Measurements from ENCODE around the gene RMND1.
"Not testable (repeated sequence)": the region's sequence is repeated elsewhere in the genome, so short reads cannot be mapped to it uniquely, and the experiment has no call there.

RMND1 gene

DNA sequence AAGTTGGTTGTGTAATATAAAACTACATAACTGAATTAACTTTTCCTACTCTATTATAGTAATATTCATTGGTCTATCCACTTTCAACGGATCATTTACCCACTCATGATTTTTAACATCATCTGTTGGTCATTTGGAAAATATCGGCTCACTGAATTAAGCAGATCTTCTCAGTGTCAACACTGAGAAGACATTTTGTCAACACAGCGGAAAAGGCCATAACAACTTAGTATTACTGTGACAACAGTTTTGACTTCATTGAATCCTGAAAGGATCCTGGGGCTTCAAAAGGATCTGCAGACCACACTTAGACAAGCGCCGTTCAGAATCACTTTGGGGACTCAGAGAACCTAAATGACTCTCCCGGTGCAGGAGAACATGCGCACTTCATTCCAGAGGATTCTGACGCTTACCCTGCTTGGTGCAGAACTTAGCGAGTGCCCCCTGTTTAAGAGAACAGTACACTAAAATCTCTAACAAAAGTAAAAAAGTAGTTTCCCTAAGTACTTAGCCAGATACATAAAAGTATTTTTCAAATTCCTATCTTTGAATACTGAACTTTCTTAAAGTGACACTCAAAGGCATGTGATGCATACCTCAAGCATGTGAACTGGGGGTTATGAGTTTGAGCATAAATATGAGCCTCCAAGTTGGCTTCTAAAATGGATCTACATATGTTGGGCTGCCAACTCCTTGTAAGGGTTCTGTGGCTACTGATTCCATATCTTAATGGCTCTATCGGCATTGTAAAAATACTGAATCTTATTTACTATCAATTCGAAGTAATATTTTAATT is 64.6 kb downstream of the RMND1 start:
- DNase-seq: no peak

DNA sequence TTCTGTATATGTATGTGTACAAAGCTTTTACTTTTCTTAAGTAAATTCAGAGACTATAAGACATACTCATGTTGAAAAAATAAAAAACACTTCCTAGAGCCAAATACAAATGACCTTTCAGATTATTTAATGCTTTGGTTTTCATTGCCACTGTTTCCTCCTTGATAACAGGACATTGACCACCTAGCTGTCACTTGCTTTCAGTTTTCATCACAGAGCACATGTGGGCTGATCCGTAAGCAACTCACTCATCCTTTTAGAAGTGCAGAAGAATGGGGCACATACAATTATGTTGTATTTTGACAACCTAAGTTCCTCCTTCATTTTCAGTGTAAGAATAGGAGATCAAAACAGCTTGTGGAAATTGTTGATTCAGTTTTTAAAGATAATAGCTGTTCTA is 66.7 kb downstream of the RMND1 start:
- no peak for DNase-seq

GRCh38 chr6:151384151-151384550 is 67.8 kb downstream of the RMND1 start:
- no peak for DNase-seq

GRCh38 chr6:151382631-151383030 is 69.3 kb downstream of the RMND1 start:
- DNase-seq: not testable (repeated sequence)

- no peak for DNase-seq
These were observed 70.2 kb downstream of the RMND1 start for GRCh38 chr6:151381722-151382121.

GRCh38 chr6:151380848-151381205 is 71.1 kb downstream of the RMND1 start:
- no peak for DNase-seq

DNA sequence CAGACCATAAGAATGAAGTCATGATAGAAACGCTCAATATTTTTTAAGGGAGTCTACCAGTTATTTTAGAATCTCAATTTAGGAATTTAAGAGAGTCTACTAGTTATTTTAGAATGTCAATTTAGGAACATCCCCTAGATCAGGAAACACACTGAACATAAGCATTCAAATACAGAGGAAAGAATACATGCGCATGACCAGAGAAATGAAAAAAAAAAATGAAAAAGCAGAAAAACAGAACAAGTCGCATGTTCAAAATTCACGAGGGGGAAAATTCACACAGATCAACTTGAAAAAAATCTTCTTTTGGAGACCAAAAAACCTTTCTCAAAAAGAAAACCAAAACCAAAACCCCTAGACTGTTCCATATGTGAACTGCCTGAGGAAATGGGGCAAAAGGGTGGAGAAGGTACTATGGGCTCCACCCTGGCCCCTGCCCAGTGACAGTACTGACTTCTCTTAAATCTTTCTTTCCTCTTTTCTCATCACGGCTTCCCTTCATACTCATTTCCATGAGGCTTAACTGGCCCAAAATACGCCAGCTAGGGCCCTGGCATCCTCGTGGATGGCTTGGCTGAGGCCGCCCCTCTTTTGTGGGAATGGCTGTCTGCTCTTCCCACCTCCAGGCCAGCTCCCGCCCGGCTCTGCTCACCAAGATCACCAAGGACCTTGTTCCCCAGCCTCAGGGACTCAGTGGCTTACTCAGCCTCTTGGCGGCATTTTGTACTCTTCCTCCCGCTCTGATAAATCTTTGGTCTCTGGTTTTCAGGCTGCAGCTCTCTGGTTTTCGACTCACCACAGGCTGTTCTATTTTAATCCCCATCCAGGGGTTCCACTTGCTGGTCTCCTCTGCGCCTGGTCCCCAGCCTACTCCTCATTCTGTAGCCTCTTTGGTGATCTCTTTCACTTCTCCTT is 71.7 kb downstream of the RMND1 start:
- DNase-seq: no peak

DNA sequence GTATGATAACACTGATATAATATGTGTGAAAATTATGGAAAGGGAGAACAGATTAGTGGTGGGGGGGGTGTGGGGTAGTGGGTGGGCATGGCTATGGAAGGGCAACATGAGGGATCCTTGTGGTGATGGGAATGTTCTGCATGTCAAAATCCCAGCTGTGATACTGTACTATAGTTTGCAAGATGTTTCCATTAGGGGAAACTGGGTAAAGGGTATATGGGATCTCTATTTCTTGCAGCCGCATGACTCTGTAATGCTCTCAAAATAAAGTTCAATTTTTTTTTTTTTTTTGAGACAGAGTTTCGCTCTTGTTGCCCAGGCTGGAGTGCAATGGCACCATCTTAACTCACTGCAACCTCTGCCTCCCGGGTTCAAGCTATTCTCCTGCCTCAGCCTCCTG is 74.8 kb downstream of the RMND1 start:
- DNase-seq: no peak

DNA sequence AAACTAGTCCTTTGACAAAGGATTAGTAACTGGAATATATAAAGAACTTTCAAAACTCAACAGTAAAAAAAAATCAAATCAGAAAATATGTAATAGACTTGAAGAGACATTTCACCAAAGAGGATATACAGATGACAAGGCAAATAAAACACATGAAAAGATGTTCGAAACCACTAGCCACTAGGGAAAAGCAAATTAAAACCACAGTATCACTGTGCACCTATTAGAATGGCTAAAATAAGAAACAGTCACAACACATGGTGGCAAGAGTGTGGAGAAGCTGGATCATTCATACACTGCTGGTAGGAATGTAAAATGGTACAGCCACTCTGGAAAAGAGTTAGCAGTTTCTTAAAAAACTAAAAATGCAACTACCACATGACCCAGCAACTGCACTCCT is 75.5 kb downstream of the RMND1 start:
- DNase-seq: no peak

DNA sequence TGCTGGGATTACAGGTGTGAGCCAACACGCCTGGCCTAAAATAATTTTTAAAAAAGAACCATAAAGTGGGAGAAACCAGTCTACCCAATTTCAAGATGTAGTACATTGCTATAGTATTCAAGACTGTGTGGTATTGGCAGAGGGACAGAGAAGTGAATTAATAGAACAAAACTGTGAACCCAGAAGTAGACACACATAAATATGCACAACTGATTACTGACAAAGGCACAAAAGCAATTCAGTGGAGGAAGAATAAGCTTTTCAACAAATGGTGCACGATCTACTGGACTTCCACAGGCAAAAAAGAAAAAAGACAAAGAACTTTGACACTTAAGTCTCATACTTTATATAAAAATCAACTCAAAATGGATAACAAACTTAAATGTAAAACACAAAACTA is 76.1 kb downstream of the RMND1 start:
- no peak for DNase-seq

DNA sequence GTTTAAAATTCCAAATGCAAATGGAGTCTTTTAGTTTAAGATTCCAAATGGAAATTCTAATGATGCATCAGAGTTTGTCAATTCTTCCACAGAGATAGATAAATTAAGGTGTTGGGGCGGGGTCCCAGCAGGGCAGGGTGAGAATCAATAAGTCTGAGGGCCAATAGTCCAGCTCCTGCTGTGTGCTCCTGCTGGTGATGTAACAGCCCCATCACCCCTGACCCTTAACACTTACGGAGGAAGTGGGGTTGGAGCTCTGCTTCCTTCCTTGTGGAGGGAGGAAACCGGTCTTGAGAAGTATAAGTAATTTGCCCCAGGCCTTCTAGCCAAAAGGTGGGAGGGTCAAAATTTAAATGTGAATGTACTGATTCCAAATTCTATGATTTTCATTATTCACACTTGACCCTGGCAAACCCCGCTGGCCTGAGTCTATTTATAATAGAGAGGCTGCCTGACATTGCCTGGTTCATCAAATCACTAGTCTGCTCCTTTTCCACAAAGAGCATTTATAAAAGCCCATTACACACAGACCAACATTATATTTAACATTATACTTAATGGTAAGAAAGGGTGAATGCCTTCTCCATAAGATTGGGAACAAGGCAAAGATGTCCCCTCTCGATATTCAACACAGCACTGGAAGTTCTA is 77.8 kb downstream of the RMND1 start:
- no peak for DNase-seq

- DNase-seq: no peak
These were observed 79.8 kb downstream of the RMND1 start for GRCh38 chr6:151372164-151372563.

DNA sequence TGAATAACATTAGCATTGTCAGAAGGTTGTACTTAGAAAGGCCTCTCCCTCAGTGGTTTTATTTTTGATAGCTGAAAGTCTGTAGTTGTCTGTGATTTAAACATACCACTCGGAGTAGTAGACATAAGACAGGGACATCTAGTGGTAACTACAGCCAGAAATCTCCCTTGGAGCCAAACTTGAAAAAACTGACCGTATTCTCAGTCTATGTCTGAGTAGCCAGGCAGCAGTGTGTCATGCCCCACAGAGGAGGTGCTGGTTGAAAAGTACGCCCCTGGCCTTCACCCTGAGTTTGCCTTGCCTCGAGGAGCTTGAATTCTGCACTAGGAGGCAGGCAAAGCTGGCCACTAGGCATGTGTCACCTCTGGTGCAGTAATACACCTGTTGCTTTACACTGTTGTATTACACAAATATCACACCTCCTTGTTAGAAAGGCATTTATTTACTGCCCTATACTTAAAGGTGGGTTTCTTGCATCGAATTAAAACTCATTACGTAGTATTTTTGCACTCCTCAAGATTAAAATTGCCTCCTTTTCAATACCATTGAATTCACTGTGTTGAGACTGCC is 81.3 kb downstream of the RMND1 start:
- DNase-seq: no peak

DNA sequence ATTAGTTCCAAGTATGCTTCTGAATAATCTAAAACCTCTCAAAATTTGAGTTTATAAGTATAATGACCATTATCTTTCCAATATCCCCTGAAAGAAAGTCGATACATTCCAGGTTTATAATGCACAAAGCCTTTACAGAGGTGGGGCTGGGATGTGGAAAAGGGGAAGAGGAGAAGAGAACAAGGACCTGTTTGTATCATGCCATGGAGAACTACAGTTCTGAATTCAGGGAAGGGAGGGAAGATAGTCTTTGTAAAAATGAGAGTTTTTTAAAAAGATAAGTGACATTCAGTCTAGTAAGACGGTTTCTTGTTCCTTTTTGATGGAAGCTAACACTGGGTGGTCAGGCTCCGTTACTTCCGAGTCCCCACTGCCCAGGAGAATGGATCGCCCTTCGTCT is 86.7 kb downstream of the RMND1 start:
- no peak for DNase-seq

- no peak for DNase-seq
These were observed 92.4 kb downstream of the RMND1 start for GRCh38 chr6:151359486-151359885.

GRCh38 chr6:151358475-151358874 is 93.5 kb downstream of the RMND1 start:
- DNase-seq: no peak

DNA sequence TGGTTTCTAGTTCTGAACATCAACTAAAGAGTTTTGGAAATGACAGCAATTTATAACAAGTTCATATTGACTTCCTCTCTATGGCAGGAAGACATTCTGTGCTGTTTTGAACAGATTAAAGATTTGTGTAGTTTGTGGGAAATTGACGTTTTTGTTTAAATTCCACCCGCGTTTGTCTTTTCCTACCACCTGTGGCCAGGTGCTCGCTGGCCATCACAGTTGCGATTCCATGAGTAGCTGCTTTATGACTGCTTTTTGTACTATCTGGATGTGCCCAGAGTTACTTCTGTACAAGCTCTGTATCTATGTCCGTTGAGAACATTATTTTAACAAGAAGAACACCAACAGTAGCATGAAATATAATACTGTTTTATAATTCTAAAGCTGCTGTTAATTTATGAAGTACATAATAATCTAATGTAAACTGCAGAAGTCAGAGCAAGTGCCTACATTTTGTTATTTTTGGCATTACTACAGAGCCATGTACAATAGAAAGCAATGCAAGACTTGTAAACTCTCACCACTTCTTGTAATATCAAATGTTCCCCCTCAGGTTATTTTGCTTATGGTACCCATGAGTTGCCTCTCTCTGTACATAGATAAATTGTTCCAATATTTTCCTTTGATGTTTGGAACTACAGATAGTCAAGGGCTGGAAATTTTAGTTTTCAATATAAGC is 94.0 kb downstream of the RMND1 start:
- DNase-seq: no peak

GRCh38 chr6:151356983-151357382 is 94.9 kb downstream of the RMND1 start:
- not testable (repeated sequence) for DNase-seq

All from right kidney (tissue), 1 donor.